ENCODE data around the gene DRD2. TPM values are rescaled to one million over a fixed set of nuclear protein-coding genes. Genes with fewer than 3 reads are reported as not detected.

The DRD2 gene
- total RNA-seq, 6 donors from 2014 or later, result 0.13 TPM; not detected in 5

DNA sequence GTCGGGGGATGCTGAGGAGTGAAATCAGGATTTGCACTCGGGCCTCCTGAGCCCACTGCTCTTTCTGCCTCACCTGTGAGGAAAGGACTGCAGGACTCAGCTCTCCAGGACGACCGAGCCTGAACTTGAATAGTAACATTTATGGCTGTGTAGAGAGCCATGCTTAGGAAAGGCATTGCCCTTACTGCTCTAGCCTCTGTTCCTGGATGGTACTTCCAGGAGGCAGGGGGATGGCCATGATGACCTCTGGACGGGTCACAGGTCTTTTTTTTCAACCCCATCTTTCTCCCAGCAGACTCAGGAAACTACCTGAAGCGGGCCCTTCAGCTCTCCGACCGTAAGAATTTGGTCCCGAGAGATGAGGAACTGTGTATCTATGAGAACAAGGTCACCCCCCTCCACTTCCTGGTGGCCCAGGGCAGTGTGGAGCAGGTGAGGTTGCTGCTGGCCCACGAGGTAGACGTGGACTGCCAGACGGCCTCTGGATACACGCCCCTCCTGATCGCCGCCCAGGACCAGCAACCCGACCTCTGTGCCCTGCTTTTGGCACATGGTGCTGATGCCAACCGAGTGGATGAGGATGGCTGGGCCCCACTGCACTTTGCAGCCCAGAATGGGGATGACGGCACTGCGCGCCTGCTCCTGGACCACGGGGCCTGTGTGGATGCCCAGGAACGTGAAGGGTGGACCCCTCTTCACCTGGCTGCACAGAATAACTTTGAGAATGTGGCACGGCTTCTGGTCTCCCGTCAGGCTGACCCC is 76.3 kb downstream of the DRD2 start:
- Histone ChIP-seq H3K36me3 (no peaks in the 10 kb centered on the region), H3K4me1 (no peaks in the 10 kb centered on the region), H3K4me3 (no peak overlapping the region), H3K27ac (no peak overlapping the region), H3K27me3 (no peaks in the 10 kb centered on the region), H3K9me3 (no peaks in the 10 kb centered on the region)
- no peak for ATAC-seq (ENCODE audit: low FRiP score in 2 of 2)
- 88% methylated on average over 12 to 19 of the region's 24 CpGs for WGBS, 2 donors
- TF ChIP-seq POLR2AphosphoS5 (IDR thresholded peaks at IDR 0.05), result no peak
- TF ChIP-seq, protein P1, sequence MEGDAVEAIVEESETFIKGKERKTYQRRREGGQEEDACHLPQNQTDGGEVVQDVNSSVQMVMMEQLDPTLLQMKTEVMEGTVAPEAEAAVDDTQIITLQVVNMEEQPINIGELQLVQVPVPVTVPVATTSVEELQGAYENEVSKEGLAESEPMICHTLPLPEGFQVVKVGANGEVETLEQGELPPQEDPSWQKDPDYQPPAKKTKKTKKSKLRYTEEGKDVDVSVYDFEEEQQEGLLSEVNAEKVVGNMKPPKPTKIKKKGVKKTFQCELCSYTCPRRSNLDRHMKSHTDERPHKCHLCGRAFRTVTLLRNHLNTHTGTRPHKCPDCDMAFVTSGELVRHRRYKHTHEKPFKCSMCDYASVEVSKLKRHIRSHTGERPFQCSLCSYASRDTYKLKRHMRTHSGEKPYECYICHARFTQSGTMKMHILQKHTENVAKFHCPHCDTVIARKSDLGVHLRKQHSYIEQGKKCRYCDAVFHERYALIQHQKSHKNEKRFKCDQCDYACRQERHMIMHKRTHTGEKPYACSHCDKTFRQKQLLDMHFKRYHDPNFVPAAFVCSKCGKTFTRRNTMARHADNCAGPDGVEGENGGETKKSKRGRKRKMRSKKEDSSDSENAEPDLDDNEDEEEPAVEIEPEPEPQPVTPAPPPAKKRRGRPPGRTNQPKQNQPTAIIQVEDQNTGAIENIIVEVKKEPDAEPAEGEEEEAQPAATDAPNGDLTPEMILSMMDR (IDR thresholded peaks at IDR 0.05), result no peak
- TF ChIP-seq EP300 (IDR thresholded peaks at IDR 0.05), result no peak
- no peak for TF ChIP-seq POLR2A (IDR thresholded peaks at IDR 0.05)
- peak in 1 of 2 donors; percentile 72 for DNase-seq

DNA sequence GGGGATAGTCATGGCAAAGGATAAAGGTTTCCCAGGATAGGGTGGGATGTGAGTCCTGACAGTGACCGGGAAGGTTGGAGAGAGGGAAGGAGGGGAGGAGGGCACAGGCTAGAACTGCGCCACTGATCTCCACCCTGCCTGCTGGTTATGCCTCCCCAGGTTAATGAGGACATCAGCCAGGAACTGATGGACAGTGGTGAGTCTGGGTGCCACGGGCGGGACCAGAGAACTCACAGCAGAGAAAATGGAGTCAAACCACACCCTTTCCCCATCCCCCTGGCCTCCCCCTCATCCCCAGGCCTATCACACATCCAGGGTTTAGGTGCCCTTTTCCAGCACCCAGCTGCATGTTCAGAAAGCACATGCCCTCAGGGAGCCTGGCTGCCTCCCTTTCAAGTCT is 77.4 kb downstream of the DRD2 start:
- no peak for TF ChIP-seq POLR2AphosphoS5 (IDR thresholded peaks at IDR 0.05)
- no peak for TF ChIP-seq EP300 (IDR thresholded peaks at IDR 0.05)
- no peak for TF ChIP-seq POLR2A (IDR thresholded peaks at IDR 0.05)
- TF ChIP-seq, protein P1 (IDR thresholded peaks at IDR 0.05), result no peak
- H3K27ac ChIP-seq, result no peak overlapping the region
- no peak for DNase-seq
- WGBS, 2 donors, result 85 to 99% methylated on average over 4 of the region's 4 CpGs
- ATAC-seq (ENCODE audit: low FRiP score in 2 of 2), result no peak
- H3K4me3 ChIP-seq, result no peak overlapping the region
- no peaks in the 10 kb centered on the region for H3K27me3 ChIP-seq
- no peaks in the 10 kb centered on the region for H3K4me1 ChIP-seq
- H3K36me3 ChIP-seq, result no peaks in the 10 kb centered on the region
- H3K9me3 ChIP-seq, result no peaks in the 10 kb centered on the region

DNA sequence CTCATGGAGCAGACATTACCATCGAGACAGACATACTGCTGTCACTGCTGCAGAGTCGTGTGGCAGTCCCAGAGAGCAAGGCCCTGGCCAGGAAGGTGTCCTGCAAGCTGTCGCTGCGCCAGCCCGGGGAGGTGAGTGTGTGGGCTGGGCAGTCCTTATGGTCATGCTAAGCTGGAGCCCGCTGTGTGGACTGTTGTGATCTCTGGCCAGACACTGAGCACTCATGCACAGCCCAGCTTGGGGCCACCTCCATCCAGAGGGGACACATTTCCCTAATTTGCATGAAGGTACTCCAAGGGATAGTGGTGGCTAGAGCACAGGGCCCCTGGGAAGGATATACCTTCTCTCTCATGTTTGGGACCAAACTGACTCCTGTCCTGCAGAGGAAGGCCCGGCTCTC is 78.0 kb downstream of the DRD2 start:
- no peak overlapping the region for H3K27ac ChIP-seq
- no peak for DNase-seq
- no peak for ATAC-seq (ENCODE audit: low FRiP score in 2 of 2)
- no peaks in the 10 kb centered on the region for H3K36me3 ChIP-seq
- H3K27me3 ChIP-seq, result no peaks in the 10 kb centered on the region
- no peak for TF ChIP-seq EP300 (IDR thresholded peaks at IDR 0.05)
- no peaks in the 10 kb centered on the region for H3K4me1 ChIP-seq
- WGBS, 2 donors, result 69 to 71% methylated on average over 6 to 7 of the region's 7 CpGs
- H3K4me3 ChIP-seq, result no peak overlapping the region
- no peaks in the 10 kb centered on the region for H3K9me3 ChIP-seq

DNA sequence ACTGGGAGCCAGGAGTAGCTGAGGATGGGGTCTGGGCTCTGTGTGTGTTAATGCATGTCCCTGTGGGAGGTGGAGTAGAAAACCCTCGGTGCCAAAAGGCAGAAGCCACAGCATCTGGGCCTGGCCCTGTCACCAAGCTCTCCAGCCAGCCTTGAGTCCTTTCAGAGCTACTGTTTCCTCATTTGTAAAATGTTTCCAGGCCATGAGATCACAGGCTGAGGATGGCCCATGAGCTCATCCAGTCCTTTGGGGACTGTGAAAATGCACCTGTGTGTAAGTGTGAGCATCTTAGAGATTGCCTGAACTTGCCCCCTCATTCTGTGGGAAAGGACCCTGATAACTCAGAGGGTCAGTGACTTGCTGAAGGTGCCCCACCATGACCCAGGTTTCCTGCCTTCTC is 78.5 kb downstream of the DRD2 start:
- H3K4me3 ChIP-seq, result no peak overlapping the region
- TF ChIP-seq EP300 (IDR thresholded peaks at IDR 0.05) (no peak), POLR2A (IDR thresholded peaks at IDR 0.05) (no peak), POLR2AphosphoS5 (IDR thresholded peaks at IDR 0.05) (no peak)
- TF ChIP-seq, protein P1 (IDR thresholded peaks at IDR 0.05), result no peak
- ATAC-seq (ENCODE audit: low FRiP score in 2 of 2), result no peak
- no peaks in the 10 kb centered on the region for H3K36me3 ChIP-seq
- H3K9me3 ChIP-seq, result no peaks in the 10 kb centered on the region
- 73% methylated on average over 1 of the region's 1 CpG; no CpG with 5 or more reads in 1 of the 2 donors for WGBS, 2 donors
- H3K27ac ChIP-seq, result no peak overlapping the region
- H3K27me3 ChIP-seq, result no peaks in the 10 kb centered on the region
- DNase-seq, result no peak
- H3K4me1 ChIP-seq, result no peaks in the 10 kb centered on the region

DNA sequence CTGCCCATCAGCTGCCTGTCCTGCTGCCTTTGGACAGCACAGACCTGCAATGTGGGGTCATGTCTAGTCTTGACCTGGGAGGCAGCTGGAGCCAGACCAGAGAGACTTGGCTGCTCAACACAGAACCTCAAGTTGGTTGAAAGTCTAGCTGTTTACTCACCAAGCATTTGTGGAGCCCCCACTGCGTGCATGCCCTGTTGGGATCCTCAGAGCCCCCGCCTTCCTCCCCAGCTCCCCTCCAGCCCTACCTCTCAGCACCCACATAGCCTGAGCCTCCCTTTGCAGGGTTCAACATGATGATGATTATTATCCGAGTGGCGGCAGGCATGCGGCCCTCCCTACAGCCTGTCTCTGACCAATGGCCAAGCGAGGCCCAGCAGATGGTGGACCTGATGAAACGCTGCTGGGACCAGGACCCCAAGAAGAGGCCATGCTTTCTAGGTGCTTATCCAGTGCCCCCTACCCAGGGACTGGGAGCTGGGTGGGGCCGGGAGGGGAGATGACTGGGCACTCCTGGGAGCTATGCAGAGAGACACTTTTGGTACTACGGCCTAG is 79.3 kb downstream of the DRD2 start:
- 91 to 93% methylated on average over 4 to 9 of the region's 9 CpGs for WGBS, 2 donors

More for the DNA sequence above, 79.3 kb downstream of the DRD2 start:
- Histone ChIP-seq H3K4me3 (no peak overlapping the region), H3K36me3 (no peaks in the 10 kb centered on the region), H3K27me3 (no peaks in the 10 kb centered on the region), H3K27ac (no peak overlapping the region), H3K4me1 (no peaks in the 10 kb centered on the region), H3K9me3 (no peaks in the 10 kb centered on the region)
- DNase-seq (no peak), ATAC-seq (ENCODE audit: low FRiP score in 2 of 2) (no peak)
- TF ChIP-seq POLR2A (IDR thresholded peaks at IDR 0.05) (no peak), POLR2AphosphoS5 (IDR thresholded peaks at IDR 0.05) (no peak), EP300 (IDR thresholded peaks at IDR 0.05) (no peak)
- TF ChIP-seq, protein P1 (IDR thresholded peaks at IDR 0.05), result no peak

Measured in upper lobe of left lung (tissue), 6 donors.